ENCODE results near the gene IQSEC3.

The IQSEC3 gene

DNA sequence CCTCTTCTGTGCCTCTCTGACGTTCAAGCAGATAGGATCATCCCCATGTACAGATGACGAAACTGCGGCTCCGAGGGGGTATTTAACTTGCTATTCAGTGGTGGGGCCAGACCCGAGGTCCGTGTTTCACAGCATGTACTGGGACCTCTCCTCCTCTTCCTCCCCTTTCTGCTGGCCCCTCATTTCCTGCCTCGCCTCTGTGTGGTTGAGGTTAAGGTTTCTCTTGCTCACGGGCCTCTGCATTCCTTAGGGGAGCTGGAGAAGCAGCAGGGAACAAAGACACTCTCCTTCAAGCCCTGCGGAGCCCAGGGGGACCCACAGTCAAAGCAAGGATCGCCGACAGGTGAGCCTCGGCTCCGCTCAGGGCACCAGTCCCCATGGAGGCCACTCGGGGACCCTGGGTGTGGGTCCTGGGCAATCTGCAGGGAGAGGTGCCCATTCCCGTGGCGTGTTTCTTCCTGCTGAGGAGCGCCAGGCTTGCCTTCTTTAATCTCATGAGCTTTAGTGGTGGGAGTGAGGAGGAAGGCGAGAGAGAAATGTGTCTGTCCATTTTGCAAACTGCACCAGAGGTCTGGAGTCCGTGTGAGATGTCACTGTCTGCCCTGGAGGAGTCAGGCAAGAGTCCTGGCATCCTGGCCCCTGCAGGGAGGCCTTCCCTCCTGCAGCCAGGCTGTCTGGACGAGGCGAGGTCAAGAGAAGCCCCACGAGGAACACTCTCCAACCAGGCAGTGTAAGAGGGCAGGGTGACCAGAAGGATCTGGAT, 102.4 kb downstream of the IQSEC3 start:
- no peak for DNase-seq

DNA sequence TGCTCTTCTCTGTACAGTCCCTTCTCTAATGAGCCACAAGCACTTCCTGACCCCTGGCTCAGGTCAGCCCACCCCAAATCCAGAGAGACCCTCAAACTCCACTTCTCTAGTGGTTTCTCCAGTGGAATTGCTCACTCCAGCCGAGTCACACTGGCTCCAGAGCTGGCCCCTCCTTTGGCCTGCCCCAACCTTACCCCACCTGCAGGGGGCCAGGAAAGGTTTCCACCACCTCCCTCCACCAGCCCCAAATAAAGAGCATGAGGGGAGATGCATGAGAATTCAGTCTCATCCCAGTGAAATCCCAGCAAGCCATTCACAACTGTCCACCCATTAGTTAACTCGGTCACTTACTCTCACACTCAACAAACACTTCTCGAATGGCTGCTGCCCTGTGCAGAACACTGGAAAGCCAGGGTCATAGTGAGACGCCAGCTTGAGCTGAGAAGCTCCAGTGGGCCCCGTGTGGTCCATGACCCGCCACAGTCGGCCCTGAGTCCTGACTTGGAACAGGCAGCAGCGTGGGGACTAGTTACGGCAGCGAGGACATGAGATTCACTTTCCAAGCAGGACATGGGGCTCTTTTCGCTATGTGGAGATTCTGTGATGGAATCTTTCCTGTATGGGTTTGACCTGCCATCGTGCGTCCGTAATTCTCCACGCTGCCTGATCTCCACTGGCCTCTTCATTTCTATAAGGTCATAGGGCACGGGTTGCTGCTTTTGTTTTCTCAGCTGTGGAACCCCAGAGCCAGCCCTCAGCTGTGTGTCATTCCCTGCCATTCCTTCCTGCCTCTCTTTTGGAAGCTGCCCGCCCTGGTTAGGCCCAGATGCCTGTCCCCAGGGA, 103.2 kb downstream of the IQSEC3 start:
- DNase-seq: no peak

DNA sequence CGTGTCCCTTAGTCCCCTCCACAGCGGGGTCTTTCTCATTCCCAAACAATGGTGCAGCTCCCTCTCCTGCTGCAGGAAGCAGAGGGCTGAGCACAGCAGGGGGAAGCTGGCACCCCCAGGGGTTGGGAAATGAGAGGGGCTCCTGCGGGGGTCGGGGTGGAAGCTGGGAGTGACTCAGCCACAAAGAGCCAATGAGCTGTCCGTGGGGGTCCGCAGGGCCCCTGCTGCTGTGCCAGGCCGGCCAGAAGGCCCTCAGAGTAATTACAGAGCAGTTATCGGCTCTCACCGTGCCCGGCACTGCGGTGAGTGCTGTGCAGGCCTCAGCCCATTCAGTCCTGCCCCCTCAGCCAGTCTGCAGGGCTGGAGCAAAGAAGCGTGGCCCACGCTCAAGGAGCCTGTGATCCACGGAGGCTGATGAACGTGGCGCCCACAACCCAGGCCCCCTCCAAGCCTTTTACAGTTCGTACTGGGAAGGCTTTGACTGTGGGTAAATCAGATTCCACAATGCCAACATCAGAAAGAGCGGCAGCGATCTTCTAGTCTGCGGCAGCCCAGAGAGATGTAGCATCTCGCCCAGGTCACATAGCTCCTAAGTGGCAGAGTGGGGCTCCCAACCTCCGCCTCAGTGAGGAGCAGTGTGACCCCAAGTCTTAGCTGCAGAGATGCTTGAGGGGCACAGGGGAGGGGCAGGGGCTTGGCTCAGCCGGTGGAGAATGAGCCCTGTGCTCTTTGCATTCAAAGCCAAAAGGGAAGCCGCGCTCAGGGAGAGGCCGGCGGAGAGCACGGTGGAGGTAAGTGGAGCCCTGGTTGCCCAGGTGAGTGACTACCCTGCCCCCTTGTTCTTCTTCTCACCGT, 104.0 kb downstream of the IQSEC3 start:
- no peak for DNase-seq

DNA sequence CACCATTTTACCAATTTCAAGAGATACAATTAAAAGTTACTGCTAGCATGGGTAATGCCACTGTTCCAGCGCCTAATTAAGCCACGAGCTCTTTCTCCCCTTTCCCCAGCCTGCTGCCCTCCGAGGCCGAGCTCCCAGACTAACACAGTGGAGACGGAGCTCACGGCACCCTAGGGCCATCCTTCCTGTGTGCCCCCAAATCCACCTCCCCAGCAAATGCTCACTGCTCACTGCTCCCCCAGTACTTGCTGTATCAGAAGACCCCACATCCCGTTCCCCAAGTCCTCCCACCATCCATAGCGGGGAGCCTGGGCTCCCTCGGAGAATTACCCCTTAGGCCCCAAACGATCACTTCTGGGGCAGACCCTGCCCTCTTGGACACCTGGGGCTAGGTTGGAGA, 104.7 kb downstream of the IQSEC3 start:
- DNase-seq: no peak

DNA sequence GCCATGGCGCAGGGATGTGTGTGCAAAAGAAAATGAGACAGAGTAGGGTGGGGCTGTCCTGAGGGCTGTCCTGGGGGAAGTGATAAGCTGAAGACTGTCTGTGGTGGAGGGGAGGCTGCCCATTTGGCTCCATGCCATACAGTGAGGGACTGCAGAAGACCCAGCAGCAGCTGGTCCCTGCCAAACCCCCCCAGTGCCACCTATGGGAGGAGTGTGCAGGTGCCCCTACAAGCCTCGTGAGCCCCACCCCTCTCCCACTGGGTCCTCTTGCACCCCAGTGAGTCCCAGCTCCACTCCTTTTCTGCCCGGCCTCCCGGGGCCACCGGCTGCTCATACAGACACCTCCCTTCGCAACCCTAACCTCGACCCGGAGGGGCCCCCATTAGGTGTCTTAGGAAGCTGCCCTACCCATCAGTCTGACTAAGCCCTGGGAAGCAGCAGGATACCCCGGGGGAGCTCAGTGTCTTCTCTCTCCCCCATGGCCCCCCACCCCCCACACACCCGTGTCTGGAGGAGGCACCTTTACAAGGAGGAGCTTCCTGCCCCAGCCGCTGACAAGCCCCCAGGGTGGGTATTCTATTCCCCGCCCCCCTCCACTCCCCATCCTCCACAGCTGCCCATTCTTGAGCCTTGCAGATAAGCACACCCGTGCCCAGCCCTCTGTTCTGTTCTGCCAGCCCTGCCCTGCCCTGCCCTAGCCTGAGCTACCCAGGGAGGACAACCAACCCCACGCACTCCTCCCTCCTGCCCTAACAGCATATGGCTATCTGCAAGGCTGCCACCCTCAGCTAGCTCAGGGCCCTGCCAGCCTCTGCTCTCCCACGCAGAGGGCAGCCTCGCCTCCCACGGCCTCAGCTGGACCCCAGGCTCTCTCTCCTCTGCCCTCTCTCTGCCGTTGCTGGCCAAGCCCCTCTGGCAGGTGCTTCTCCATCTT, 105.4 kb downstream of the IQSEC3 start:
- no peak for DNase-seq

DNA sequence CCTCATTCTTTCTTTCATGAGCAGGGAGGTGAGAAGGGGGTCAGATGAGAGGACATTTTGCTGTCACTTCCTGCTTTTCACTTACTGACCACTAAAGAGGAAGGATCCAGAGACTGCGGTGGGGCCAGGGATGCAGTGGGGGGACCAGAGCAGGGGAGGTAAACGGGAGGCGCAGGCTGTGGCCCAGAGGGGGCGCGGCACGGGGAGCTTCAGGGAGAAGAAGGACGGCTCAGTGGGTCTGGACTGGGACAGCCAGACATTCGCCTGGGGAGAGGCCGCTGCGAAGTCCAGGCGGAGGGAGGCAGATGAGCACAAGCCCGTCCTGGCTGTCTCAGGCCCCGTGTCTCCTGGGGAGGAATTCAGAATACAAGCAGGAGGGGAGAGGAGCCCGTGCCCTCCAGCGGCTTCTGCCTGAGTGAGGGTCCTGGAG, 106.2 kb downstream of the IQSEC3 start:
- DNase-seq: no peak

DNA sequence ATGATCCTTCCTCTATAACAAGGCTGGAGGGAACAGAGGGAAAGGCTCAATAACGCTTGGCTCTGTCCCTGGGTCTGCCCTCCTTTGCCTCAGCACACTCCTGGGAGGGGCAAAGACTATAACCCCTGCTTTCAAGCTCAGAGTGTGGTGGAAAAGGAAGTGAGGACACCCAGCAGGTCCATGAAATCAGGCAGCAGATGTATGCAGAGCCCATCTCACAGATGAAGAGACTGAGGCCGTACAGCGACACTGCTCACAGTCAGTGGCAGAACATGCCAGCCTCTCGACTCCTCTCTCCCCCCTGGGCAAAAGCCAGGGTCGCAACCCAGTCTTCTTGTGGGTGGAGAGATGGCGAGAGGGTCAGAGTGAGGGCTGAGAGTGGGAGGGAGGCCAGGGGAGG, 107.6 kb downstream of the IQSEC3 start:
- DNase-seq: no peak

DNA sequence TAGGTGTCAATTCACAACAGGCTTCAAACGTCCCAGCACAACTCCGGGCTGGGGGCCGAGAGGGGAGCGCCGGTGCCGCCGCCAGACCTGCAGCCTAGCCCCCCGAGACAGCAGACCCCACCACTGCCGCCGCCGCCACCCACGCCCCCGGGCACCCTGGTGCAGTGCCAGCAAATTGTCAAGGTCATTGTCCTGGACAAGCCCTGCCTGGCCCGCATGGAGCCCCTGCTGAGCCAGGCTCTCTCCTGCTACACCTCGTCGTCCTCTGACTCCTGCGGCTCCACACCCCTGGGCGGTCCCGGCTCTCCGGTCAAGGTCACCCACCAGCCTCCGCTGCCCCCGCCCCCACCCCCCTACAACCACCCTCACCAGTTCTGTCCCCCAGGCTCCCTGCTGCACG, 108.0 kb downstream of the IQSEC3 start:
- no peak for DNase-seq

DNA sequence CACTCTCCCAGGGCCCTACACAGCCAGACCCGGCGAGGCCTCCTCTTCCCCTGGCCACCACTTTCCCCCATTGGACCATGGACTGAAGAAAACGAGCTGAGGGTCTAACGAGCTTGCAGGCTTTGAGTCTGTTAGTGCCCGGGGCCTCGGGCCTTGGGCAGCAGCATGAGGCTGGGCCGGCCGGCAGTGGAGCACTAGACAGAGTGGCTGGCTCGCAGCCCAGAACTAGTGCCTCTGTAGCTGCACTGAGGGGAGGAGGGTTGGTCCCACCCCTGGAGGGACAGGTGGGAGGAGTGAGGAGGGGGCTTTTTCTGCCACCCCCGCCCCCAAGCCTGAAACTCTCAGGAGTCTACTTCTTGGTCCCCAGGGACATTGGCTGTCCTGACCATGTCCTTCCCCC, 108.7 kb downstream of the IQSEC3 start:
- DNase-seq: no peak

DNA sequence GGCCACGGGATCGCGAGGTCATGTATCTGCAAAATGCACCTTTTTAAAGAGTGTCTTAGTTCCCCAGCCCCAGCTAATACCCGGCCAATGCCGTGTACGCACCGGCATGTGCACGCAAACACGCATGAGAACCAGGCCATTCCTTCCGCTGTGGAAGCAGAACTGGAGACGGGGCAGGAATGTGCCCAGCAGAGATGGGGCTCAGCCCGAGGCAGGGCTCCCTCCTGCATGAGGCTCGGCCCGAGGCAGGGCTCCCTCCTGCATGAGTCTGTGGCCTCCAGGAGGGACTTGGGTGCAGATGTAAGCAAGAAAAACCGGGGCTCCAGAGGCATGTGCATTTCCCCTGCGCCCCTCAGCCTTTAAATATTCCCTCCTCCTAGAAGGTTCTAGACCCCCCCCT, 109.2 kb downstream of the IQSEC3 start:
- no peak for DNase-seq

DNA sequence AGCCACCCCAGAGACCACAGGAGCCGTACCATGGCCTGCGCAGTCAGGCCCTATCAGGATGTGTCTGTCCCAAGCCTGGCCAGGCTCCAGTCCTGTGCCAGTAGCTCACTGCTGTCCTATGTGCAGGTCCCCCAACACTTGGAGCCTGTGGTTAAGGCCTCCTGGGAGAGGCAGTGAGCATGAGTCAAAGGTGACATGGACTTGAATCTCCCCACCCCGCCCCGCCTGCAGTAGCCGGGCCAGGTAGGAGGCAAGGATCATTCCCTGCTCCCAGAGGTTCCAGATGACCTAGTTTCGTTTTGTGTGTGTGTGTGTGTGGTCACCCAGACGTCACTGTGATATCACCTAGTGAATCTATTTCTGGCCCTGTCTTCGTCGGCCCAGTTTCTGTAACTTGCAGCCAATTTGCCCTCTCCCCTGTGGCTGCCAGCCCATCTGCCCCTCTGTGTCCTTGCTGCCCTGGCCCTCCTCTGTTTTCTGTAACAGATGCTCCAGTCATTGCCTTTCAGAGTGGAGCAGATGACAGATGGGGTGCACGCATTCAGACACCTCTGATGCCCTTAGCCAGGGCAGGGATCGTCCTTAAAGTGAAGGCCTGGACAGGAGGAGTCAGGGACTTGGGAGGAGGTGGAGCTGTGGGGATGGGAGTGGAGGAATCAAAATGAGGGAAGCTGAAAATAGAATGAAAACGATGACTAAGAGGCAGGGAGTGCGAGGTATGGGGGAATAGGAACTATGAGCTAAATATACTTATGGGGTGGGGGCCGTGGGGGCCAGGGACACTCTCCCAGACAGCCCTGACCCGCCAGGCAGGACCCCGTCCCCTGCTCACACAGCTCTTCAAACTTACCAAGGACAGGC, 110.0 kb downstream of the IQSEC3 start:
- no peak for DNase-seq

DNA sequence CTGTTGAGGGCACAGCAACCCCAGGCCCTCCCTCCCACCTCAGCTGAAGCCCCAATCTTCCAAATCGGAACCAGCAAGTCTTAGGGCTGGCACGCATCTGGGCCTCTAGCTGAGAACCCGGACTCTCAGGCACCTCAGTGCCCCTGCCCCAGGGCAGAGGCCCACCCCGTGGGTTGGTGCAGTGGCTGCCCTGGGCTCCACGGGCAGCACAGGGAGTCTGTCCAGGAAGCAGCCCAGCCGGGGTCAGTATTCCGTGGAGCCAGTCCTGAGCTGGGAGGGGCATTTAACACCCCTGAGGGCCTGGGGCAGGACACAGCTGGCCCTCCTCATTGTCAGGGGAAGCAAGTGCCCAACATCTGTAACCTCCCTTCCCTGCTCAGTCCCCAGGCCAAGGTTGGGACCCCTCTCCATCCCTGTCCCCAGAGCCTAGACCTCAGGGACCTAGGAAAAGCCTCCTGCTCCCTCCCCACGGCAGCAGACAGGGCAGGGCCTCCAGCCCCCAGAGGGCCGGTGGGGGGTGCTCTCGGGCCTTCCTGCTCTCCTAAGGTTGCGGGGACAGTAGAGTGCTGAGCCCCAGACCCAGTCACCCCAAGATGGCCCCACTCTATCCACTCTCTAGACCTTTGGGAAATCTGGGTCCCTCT, 110.9 kb downstream of the IQSEC3 start:
- no peak for DNase-seq

DNA sequence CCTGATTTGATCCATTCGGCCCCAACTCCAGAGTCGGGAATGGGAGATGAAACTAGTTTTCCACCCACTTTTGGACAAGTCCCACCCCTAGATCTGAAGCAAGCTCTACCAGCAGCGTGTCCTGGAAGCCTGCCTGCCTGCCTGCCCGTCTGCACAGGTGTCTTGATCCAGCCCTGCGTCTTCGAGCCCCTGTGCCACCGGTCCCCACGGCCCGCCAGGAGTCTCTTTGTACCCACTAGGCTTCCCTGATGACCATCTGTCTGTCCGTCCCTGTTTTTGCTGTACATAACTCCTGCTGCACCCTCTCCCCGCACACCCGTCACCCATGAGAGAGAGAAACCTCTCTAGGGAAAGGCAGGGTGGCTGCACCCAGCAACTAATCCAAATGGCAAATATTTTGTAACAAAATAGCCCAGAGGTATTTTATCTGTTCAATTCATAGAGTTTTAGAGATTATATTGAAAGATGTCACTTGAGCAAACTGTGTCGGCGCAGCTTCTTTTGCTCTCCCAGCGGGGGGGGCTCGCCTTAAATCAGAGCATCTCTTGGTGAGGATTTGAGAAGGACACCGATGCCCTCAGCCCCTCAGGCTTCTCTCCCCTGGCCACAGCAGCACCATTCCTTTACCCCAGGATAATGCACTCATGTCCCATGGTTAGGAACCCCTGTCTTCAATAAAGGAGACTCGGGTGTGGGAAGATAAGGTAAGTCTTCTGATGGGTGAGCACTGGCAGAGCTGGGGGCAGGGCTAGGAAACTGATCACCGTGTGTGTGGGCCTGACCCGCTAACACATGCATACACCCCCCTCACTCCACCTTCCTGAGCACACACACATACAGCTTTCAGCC, 111.6 kb downstream of the IQSEC3 start:
- DNase-seq: no peak

DNA sequence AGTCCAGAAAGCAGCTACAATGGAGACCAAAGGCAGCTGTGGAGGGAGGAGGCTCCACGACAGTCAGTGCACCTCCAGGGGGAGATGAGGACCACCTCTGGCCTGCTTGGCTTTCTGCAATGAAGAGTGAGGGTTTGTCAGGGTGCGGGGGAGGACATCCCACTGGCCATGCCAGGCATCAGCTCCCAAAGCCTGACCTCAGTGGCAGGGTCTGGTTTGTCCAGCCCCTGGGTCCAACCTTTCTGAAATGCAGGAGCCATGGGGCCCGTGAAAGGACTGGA, 112.2 kb downstream of the IQSEC3 start:
- DNase-seq: no peak

DNA sequence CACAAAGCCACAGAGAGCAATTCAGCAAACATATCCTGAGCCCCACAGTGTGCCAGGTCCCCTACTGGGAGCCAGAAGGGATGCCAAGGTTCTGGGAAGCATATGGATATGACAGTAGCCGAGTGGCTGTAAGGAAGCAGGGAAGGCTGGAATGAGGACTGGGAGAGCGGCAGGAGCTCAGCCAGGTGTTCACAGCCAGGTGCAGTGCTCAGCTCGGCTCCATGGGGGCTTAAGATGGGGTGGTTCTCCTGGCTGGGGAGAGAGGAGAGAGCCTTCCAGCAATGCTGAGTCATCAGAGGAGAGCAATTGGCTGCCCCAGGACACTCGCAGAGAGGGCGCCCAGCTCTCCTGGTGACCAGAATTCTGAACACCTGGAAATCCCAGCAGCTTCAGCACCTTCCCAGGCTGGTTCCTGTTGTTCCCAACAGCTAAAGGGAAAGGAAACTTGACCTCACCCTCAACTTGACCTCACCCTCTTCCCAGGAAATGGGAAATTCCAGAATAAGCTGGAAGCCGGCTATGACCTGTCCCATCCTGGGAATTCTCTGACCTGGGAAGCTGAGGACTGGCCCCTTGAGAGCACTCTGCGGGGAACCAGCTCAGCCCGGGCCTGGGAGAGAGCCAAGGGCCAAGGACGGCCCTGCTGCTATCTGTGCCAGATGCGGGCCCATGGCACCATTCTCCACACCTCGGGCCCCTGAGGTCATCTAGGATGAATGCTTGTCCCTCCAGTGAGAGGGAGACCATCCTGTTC, 112.7 kb downstream of the IQSEC3 start:
- DNase-seq: no peak

DNA sequence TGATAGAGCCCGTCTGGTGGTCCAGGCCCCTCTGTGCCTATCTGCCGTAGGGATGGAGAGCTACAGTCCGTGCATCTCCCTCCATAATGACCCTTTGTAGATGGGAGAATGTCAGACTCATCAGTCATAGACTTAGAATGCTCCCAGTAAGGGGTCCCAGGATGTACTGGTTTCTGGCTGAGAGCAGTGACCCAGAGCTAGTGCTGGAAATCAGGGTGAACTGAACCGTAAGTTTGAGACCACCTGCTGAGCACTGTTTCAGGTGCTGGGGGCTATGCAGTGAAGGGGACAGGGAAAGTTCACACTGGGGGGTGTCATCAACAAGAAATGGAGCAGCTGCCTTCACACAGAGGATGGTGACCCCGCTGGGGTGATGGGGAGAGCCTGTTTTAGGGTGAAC, 113.3 kb downstream of the IQSEC3 start:
- DNase-seq: no peak

DNA sequence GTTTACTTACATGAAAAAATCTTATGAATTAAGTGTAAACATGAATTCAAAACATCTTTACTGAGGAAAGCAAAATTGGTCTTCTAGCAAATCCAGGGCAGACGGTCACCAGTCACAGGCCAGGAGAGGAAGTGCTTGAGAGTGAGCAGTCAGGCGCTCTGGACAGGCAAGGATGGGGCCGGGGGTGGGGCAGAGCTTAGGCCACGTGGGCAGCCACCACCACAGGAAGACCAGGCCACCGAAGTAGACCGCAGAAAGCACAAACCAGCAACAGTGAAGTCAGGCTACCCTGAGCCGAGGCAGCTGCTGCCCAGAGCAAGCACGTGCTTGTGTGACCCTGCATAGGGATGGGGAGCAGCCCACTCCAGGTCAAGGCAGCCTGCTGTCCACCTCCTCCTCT, 113.9 kb downstream of the IQSEC3 start:
- no peak for DNase-seq

DNA sequence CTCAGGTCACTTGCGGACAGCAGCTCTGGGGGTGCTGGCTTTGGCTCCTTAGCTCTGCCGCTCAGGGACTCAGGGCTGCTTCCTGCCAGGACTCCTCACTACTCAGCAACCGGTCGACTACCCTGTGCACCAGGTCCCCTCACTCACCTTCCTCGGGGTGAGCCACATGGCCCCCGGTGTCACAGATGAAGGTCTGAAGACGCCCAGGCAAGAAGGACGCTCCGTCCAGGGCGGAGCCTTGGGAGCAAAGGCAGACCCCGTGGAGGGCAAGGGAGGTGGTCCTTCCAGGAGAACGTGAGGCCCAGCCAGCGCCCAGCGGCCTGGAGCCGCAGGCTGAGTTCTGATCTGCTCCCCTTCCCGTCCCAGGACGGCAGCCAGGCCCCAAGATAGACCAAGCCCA, 115.4 kb downstream of the IQSEC3 start:
- DNase-seq: no peak

DNA sequence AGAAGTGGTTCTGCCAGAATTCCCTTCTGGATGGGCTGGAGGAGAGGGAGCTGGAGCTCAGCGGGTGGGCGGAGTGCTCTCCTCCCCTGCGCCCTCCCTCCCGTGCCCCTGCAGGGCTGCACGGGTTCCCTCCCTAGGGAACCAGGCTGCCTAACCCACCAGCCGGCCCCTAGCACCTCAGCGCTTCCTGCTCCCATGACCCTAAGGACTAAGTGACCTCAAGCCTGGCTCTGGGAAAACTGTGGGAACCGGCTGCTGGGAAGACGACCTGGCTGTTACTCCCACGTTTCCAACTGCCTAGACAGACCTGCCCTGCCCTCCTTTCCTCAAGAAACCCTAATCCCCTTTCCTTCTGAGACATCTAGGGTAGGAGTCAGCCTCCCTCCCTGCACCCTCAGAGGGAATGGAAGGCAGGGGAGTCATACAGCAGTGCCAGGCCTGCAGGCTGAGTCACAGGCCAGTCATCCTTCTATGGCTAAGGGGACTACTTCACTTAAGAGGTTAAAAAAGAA, 115.9 kb downstream of the IQSEC3 start:
- DNase-seq: no peak

Data from activated CD4-positive, alpha-beta T cell treated with anti-CD3 and anti-CD28 coated beads for 4 hours (primary cell).